Measurements from ENCODE around the gene CEP19. TPM values are rescaled to one million over a fixed set of nuclear protein-coding genes. Genes with fewer than 3 reads are reported as not detected.

The CEP19 gene
- total and polyA plus RNA-seq, 2 of the 8 experiments (the other 6 are each of a cell fraction or from before 2014, with no cell fraction given), result 0.95 to 1.6 TPM

- no peak for TF ChIP-seq CHD7 (IDR thresholded peaks at IDR 0.05; ENCODE audit: insufficient replicate concordance, low read length)
- TF ChIP-seq CTCF (IDR thresholded peaks at IDR 0.05; ENCODE audit: control extremely low read depth in 1 of 3, insufficient read depth in 1 of 3, low read depth in 1 of 3, low read length in 3 of 3), result no peak
- no peak for TF ChIP-seq JUN (IDR thresholded peaks at IDR 0.05; ENCODE audit: low read depth, low read length)
- TF ChIP-seq USF2 (IDR thresholded peaks at IDR 0.05; ENCODE audit: low read length), result no peak
Observed at GRCh38 chr3:196757876-196758739, 46.1 kb upstream of the CEP19 start (continued).
